GM19043 (cell line): Measurements from ENCODE around the gene CLCN3.
A peak's percentile ranks its signal among the peaks of the same experiment; 100 is the strongest.
"Not testable (repeated sequence)": the region's sequence is repeated elsewhere in the genome, so short reads cannot be mapped to it uniquely, and the experiment has no call there.

ENCODE experiments used
- ATAC-seq: cut with Tn5 transposase; IDR thresholded peaks from one replicate; pipeline ENCODE4 v1.9.1; 2021; ENCODE audit warnings: low read depth; ENCODE audit not compliant: unreplicated experiment

CLCN3 gene

GRCh38 chr4:169619958-169620879, at the start of gene CLCN3:
CLCN3 (plus strand) TSS chr4:169620578; CDS start chr4:169635929, 15,351 bp downstream.
- peak; percentile 89 for ATAC-seq

- not testable (repeated sequence) for ATAC-seq
These were observed 49.4 kb upstream of the CLCN3 start for GRCh38 chr4:169571012-169571411.

- no peak for ATAC-seq
These were observed 48.9 kb upstream of the CLCN3 start for GRCh38 chr4:169571435-169571834.

GRCh38 chr4:169573889-169574288, 46.5 kb upstream of the CLCN3 start:
- ATAC-seq = peak; percentile 72

- peak; percentile 92 for ATAC-seq
These were observed 38.2 kb upstream of the CLCN3 start for GRCh38 chr4:169582203-169582602.

GRCh38 chr4:169582706-169583105, 37.7 kb upstream of the CLCN3 start:
- no peak for ATAC-seq

GRCh38 chr4:169583563-169583962, 36.8 kb upstream of the CLCN3 start:
- no peak for ATAC-seq

- ATAC-seq = no peak
These were observed 27.3 kb upstream of the CLCN3 start for GRCh38 chr4:169593050-169593560.

- no peak for ATAC-seq
These were observed 25.7 kb upstream of the CLCN3 start for GRCh38 chr4:169594560-169595195.

- ATAC-seq = no peak
These were observed 19.2 kb upstream of the CLCN3 start for GRCh38 chr4:169601016-169601771.

- ATAC-seq = no peak
These were observed 17.1 kb upstream of the CLCN3 start for GRCh38 chr4:169603312-169603711.

- peak; percentile 64 for ATAC-seq
These were observed 16.1 kb upstream of the CLCN3 start for GRCh38 chr4:169604131-169604900.

- ATAC-seq = no peak
These were observed 15.5 kb upstream of the CLCN3 start for GRCh38 chr4:169604903-169605331.

GRCh38 chr4:169611157-169611556, 9.2 kb upstream of the CLCN3 start:
- no peak for ATAC-seq

GRCh38 chr4:169611991-169612870, 8.1 kb upstream of the CLCN3 start, which contains the start of gene NEK1:
NEK1 (minus strand) TSS chr4:169612583; CDS start chr4:169602630, 9,953 bp downstream.
- ATAC-seq = peak; percentile 91

- ATAC-seq = peak; percentile 33
These were observed 7.2 kb upstream of the CLCN3 start for GRCh38 chr4:169612871-169613859.

- no peak for ATAC-seq
These were observed 4.8 kb upstream of the CLCN3 start for GRCh38 chr4:169615467-169616106.
